OCI-LY7 (cell line): ENCODE data around the gene SYTL3. TPM values are rescaled to one million over a fixed set of nuclear protein-coding genes. Genes with fewer than 3 reads are reported as not detected.

Experiments used
- BruUV-seq: library from RNA; stranded (reverse); fragments of 400-500 nt; replicated peaks from 2 replicates; lab custom pipeline; 2021; lab: Mats Ljungman, UMichigan
- CTCF ChIA-PET: fragments of 300-600 bp; sonication (Branson Sonifier 250); formaldehyde crosslinking; loops from one replicate; lab custom pipeline; 2022; ENCODE audit warnings: antibody characterized with exemption; ENCODE audit not compliant: unreplicated experiment; lab: Charles Lee
- POLR2A ChIA-PET: fragments of 300-600 bp; sonication (Branson Sonifier 250); formaldehyde crosslinking; loops from one replicate; lab custom pipeline; 2022; ENCODE audit warnings: antibody characterized with exemption; lab: Charles Lee
- DNase-seq: peaks from one replicate; pipeline ENCODE4 v3.0.0-alpha.2; 2015; ENCODE audit warnings: low spot score
- H2AFZ ChIP-seq: fragments of 200-600 bp; sonication (generic), shearing (Covaris generic); 2 replicates; pipeline ENCODE4 v1.6.1; 2014; ENCODE audit warnings: mild to moderate bottlenecking, antibody characterized with exemption, low read length, moderate library complexity
- H3K27ac ChIP-seq: fragments of 200-600 bp; sonication (generic); 2 replicates; pipeline ENCODE4 v1.5.1; 2014; ENCODE audit warnings: mixed run types, low read depth, mild to moderate bottlenecking, moderate library complexity, low read length, inconsistent platforms; ENCODE audit not compliant: poor library complexity, severe bottlenecking
- H3K36me3 ChIP-seq: fragments of 200-600 bp; sonication (generic); 2 replicates; pipeline ENCODE4 v1.6.1; 2014; ENCODE audit warnings: mild to moderate bottlenecking, antibody characterized with exemption, low read length, moderate library complexity, mixed read lengths; ENCODE audit not compliant: insufficient read depth
- H3K4me1 ChIP-seq: fragments of 200-600 bp; sonication (generic); 2 replicates; pipeline ENCODE4 v1.5.1; 2014; ENCODE audit warnings: mild to moderate bottlenecking, low read length; ENCODE audit not compliant: insufficient read depth, poor library complexity, severe bottlenecking
- H3K4me2 ChIP-seq: fragments of 200-600 bp; sonication (generic); 2 replicates; pipeline ENCODE4 v1.6.1; 2014; ENCODE audit warnings: mild to moderate bottlenecking, low read length
- H3K4me3 ChIP-seq: fragments of 200-600 bp; sonication (generic); 2 replicates; pipeline ENCODE4 v1.5.1; 2014; ENCODE audit warnings: mild to moderate bottlenecking, low read depth, low read length; ENCODE audit not compliant: poor library complexity, severe bottlenecking
- H3K79me2 ChIP-seq: fragments of 200-600 bp; sonication (generic); 2 replicates; pipeline ENCODE4 v1.6.1; 2016; ENCODE audit warnings: low read depth, mild to moderate bottlenecking, low read length, moderate library complexity, mixed read lengths; ENCODE audit not compliant: insufficient read depth
- H3K9me2 ChIP-seq: fragments of 200-600 bp; sonication (generic); 2 replicates; pipeline ENCODE4 v1.6.1; 2016; ENCODE audit warnings: mild to moderate bottlenecking, low read length, mixed read lengths; ENCODE audit not compliant: insufficient read depth
- H3K9me3 ChIP-seq: fragments of 200-600 bp; sonication (generic); 2 replicates; pipeline ENCODE4 v1.6.1; 2014; ENCODE audit warnings: mild to moderate bottlenecking, mixed run types, low read length, mixed read lengths
- H4K20me1 ChIP-seq: fragments of 200-600 bp; sonication (generic); 2 replicates; pipeline ENCODE4 v1.6.1; 2014; ENCODE audit warnings: mild to moderate bottlenecking, antibody characterized with exemption, low read length, moderate library complexity, mixed read lengths; ENCODE audit not compliant: insufficient read depth
- EZH2phosphoT487 ChIP-seq: fragments of 200-600 bp; sonication (generic); IDR thresholded peaks from 2 replicates; pipeline ENCODE4 v1.6.1; 2018; ENCODE audit warnings: low read depth, borderline replicate concordance, mild to moderate bottlenecking, mixed run types, antibody characterized with exemption, low read length, moderate library complexity, mixed read lengths
- intact Hi-C: fragments of 100-400 bp; cut with micrococcal nuclease; formaldehyde crosslinking; loops from one replicate; pipeline ENCODE4 v1.10.0; 2022; ENCODE audit not compliant: unreplicated experiment
- total RNA-seq, 2 experiments: library from RNA; depleted of rRNA in 1 of 2; stranded (reverse); fragments of >200 nt in 1 of 2; shearing (Covaris generic) in 1 of 2; gene quantifications; 2 replicates each; pipeline ENCODE4 v1.2.3, GENCODE V29; 2014 to 2022
- TF ChIP-seq, protein P1 (sequence below): fragments of 200-600 bp; sonication (generic); conservative IDR thresholded peaks from 2 replicates; pipeline ENCODE4 v1.5.1; 2014; ENCODE audit warnings: mild to moderate bottlenecking, antibody characterized with exemption, low read length, moderate library complexity, mixed read lengths

The SYTL3 gene
- total RNA-seq, 2 experiments from 2014 or later = 0.32 to 0.89 TPM

DNA sequence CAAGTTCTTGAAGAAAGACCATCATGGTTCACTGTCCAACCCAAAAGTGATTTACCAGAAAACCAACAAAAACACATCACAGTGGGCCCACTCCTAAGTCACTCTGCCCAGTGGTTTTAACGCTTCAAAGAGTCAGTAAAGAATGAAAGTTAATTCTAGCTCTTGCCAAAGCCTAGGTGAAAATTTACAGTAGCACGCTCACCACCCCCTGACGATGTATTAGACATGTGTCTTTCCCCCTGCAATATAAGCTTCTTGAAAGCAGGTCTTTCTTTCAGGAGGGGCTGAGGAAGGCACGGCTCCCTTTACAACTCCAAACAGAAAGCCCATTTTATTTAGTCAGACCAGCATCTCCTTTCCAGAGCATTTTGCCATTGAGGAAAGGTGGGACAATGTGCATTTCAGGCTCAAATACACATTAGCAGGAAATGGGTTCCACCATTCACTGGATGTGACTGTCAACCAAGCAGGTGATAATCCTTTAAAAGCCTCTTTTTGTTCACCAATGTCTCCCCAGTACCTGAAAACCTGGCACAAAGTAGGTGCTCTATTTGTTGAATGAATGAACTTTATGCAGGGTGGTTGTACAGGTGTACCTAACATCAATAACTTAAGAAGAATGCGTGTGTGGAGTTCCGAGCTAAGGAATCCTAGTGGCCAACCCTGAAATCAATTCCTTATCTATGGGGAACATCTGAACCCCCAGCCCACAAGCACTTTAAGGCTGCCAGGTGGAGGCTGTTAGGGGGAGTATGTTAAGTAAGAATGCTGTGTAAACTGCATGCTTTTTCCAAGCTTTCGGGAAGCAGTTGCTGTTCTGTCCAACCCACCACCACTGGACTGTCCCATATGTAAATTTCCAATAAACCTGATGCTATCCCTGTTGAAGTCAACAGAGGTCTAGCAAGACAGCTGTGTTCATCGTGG, 157.9 kb downstream of the SYTL3 start:
- DNase-seq = no peak
- H4K20me1 ChIP-seq = peaks cover 24% of the 10 kb centered on the region
- H3K27ac ChIP-seq = peak overlapping the region; percentile 100
- intact Hi-C loops = loop anchor here (2.0 to 10.0 kb wide), 3 partner anchors 59 to 917 kb away; partner anchors contain the start of gene WTAP
- peaks cover 95% of the 10 kb centered on the region for H3K79me2 ChIP-seq
- BruUV-seq = no TSS peak
- POLR2A ChIA-PET = interaction anchor here (0.6 to 10.6 kb wide), 13 partner anchors 11 to 321 kb away, joined by 3 to 155 read pairs (median 5); partner anchors contain the start of gene EZR
- CTCF ChIA-PET = interaction anchor here (1.4 to 2.0 kb wide), 3 partner anchors 9 to 58 kb away, joined by 4 to 7 read pairs (median 6); no protein-coding TSS in a partner anchor
- peaks cover 83% of the 10 kb centered on the region for H3K36me3 ChIP-seq
- no peak overlapping the region for H2AFZ ChIP-seq
- no peak for TF ChIP-seq EZH2phosphoT487
- TF ChIP-seq, protein P1, sequence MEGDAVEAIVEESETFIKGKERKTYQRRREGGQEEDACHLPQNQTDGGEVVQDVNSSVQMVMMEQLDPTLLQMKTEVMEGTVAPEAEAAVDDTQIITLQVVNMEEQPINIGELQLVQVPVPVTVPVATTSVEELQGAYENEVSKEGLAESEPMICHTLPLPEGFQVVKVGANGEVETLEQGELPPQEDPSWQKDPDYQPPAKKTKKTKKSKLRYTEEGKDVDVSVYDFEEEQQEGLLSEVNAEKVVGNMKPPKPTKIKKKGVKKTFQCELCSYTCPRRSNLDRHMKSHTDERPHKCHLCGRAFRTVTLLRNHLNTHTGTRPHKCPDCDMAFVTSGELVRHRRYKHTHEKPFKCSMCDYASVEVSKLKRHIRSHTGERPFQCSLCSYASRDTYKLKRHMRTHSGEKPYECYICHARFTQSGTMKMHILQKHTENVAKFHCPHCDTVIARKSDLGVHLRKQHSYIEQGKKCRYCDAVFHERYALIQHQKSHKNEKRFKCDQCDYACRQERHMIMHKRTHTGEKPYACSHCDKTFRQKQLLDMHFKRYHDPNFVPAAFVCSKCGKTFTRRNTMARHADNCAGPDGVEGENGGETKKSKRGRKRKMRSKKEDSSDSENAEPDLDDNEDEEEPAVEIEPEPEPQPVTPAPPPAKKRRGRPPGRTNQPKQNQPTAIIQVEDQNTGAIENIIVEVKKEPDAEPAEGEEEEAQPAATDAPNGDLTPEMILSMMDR = no peak
- H3K9me3 ChIP-seq = no peaks in the 10 kb centered on the region
- peak overlapping the region; percentile 61 for H3K4me3 ChIP-seq
- peaks cover 93% of the 10 kb centered on the region for H3K4me1 ChIP-seq
- H3K4me2 ChIP-seq = peak overlapping the region; percentile 89
- H3K9me2 ChIP-seq = no peaks in the 10 kb centered on the region

DNA sequence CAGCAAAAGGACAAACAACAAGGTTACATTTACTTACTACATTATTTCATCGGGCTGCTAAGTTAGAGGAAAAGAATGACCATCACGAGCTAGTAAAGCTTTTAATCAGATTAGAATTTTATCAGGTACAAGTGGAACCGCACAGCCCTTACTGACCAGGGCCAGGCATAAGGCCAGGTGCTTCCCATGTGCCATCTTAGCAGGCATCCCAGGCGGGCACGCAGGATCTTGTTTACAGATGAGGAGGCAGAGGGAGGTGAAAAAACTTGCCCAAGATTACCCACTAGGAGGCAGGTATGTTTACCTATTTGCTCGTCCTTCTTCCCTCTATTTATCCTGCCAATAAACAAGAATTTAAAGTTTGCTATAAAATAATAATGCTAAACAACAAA, 158.6 kb downstream of the SYTL3 start:
- Histone ChIP-seq H4K20me1 (peaks cover 26% of the 10 kb centered on the region), H3K27ac (peak overlapping the region; percentile 100), H3K36me3 (peaks cover 85% of the 10 kb centered on the region), H3K9me3 (no peaks in the 10 kb centered on the region), H3K9me2 (no peaks in the 10 kb centered on the region), H2AFZ (no peak overlapping the region), H3K4me3 (peak overlapping the region; percentile 61), H3K4me2 (peak overlapping the region; percentile 89), H3K79me2 (peaks cover 95% of the 10 kb centered on the region), H3K4me1 (peaks cover 94% of the 10 kb centered on the region)
- no TSS peak for BruUV-seq
- DNase-seq = peak; percentile 55
- ChIA-PET CTCF (interaction anchor here (1.0 to 2.0 kb wide), 4 partner anchors 9 to 61 kb away, joined by 3 to 7 read pairs (median 5); no protein-coding TSS in a partner anchor), POLR2A (interaction anchor here (0.7 to 10.6 kb wide), 18 partner anchors 9 to 320 kb away, joined by 3 to 155 read pairs (median 5); partner anchors contain the start of gene EZR)
- no peak for TF ChIP-seq EZH2phosphoT487
- TF ChIP-seq, protein P1 = peak; percentile 27; the same call in 1 of the 2 replicates
- intact Hi-C loops = loop anchor here (2.0 to 10.0 kb wide), 3 partner anchors 58 to 916 kb away; partner anchors contain the start of gene WTAP
